HepG2 (cell line): ENCODE data around the gene AZU1. TPM values are rescaled to one million over a fixed set of nuclear protein-coding genes. Genes with fewer than 3 reads are reported as not detected.

Source experiments
- ATAC-seq: fragments of 200-7000 bp; cut with Tn5 transposase; 3 replicates; pipeline ENCODE4 v1.9.1; 2020; ENCODE audit warnings: mild to moderate bottlenecking, moderate library complexity
- BruUV-seq: library from RNA; stranded (reverse); fragments of 400-500 nt; replicated peaks from 2 replicates; lab custom pipeline; 2021; lab: Mats Ljungman, UMichigan
- CTCF ChIA-PET: fragments of 300-600 bp; formaldehyde crosslinking; extraction: SDS; loops from one replicate; lab custom pipeline; 2021; ENCODE audit warnings: low total read pairs, inconsistent platforms, low intra/inter-chr PET ratio; lab: Yijun Ruan, JAX
- POLR2A ChIA-PET: fragments of 350-600 bp; sonication (Branson Sonifier 250); formaldehyde crosslinking; loops from one replicate; lab custom pipeline; 2020; ENCODE audit warnings: antibody characterized with exemption, inconsistent platforms; lab: Yijun Ruan, JAX
- DNase-seq: peaks from one replicate; pipeline ENCODE4 v3.0.0-alpha.2; 2015; ENCODE audit warnings: low spot score
- FAIRE-seq: peaks from 3 replicates; lab custom pipeline; 2011; peaks lifted over from hg19 to GRCh38; lab: Jason Lieb, UNC
- H2AFZ ChIP-seq: one replicate; pipeline ENCODE4 v1.6.1; 2011; ENCODE audit warnings: low read length, inconsistent platforms
- H3K27ac ChIP-seq: fragments of 300-600 bp; 3 replicates; pipeline ENCODE4 v1.8.0; 2011; ENCODE audit warnings: mixed run types, mild to moderate bottlenecking, mixed read lengths, low read length, inconsistent platforms; ENCODE audit not compliant: insufficient read depth; ENCODE audit errors: extremely low read length
- H3K27me3 ChIP-seq, 2 experiments: fragments of 200-600 bp in 1 of 2; 2 replicates in 1 of 2; 3 replicates in 1 of 2; pipeline versions ENCODE4 v1.6.0 to v1.8.0; 2011; ENCODE audit warnings: low read length in 2 of 2, mild to moderate bottlenecking in 2 of 2, moderate library complexity in 2 of 2, inconsistent platforms in 1 of 2; ENCODE audit not compliant: insufficient read depth in 2 of 2, control insufficient read depth in 1 of 2
- H3K36me3 ChIP-seq, 2 experiments: fragments of 200-600 bp in 1 of 2; replicated peaks in 1 of 2; 2 replicates in 1 of 2; 3 replicates in 1 of 2; pipeline versions ENCODE4 v1.5.1 to v1.8.0; 2011; ENCODE audit warnings: low read length in 2 of 2, inconsistent platforms in 1 of 2; ENCODE audit not compliant: insufficient read depth in 2 of 2, control insufficient read depth in 1 of 2
- H3K4me1 ChIP-seq: 2 replicates; pipeline ENCODE4 v1.5.1; 2012; ENCODE audit warnings: low read length, inconsistent platforms; ENCODE audit not compliant: insufficient read depth
- H3K4me2 ChIP-seq: 2 replicates; pipeline ENCODE4 v1.6.0; 2011; ENCODE audit warnings: low read depth, low read length, inconsistent platforms
- H3K4me3 ChIP-seq, 3 experiments: fragments of 200-600 bp in 1 of 3; sonication (generic), shearing (Covaris generic) in 1 of 3; replicated peaks in 1 of 3; 2 replicates each; pipeline ENCODE4 v1.5.1; 2011 to 2016; ENCODE audit warnings: low read length in 3 of 3, inconsistent platforms in 2 of 3, low read depth in 2 of 3, mild to moderate bottlenecking in 2 of 3, control low read depth in 1 of 3, mixed read lengths in 1 of 3; ENCODE audit not compliant: insufficient read depth in 1 of 3
- H3K79me2 ChIP-seq: one replicate; pipeline ENCODE4 v1.6.1; 2011; ENCODE audit warnings: low read length, inconsistent platforms; ENCODE audit not compliant: insufficient read depth
- H3K9ac ChIP-seq: 2 replicates; pipeline ENCODE4 v1.6.0; 2011; ENCODE audit warnings: mild to moderate bottlenecking, low read depth, low read length, inconsistent platforms; ENCODE audit not compliant: insufficient read depth
- H3K9me3 ChIP-seq: 2 replicates; pipeline ENCODE4 v1.5.1; 2012; ENCODE audit warnings: mild to moderate bottlenecking, low read length
- H4K20me1 ChIP-seq: 2 replicates; pipeline ENCODE4 v1.6.0; 2011; ENCODE audit warnings: inconsistent platforms, mild to moderate bottlenecking, low read length, moderate library complexity; ENCODE audit not compliant: insufficient read depth
- ARID2 ChIP-seq: sonication (generic); formaldehyde crosslinking; IDR thresholded peaks from 2 replicates; pipeline ENCODE4 v1.8.1; 2022; ENCODE audit warnings: mild to moderate bottlenecking, missing genetic modification reagents, borderline replicate concordance
- BRD4 ChIP-seq: sonication (generic); formaldehyde crosslinking; IDR thresholded peaks from 2 replicates; pipeline ENCODE4 v1.4.0; 2020; ENCODE audit warnings: missing genetic modification reagents
- CHCHD3 ChIP-seq: sonication (generic); formaldehyde crosslinking; IDR thresholded peaks from 2 replicates; pipeline ENCODE4 v1.8.0; 2022; ENCODE audit warnings: mild to moderate bottlenecking, missing genetic modification reagents, moderate library complexity
- GTF2F1 ChIP-seq: fragments of 150-350 bp; IDR thresholded peaks from 2 replicates; pipeline ENCODE4 v1.6.1; 2014; ENCODE audit warnings: low read length
- HDAC2 ChIP-seq: sonication (generic); formaldehyde crosslinking; IDR thresholded peaks from 2 replicates; pipeline ENCODE4 v1.4.0; 2020; ENCODE audit warnings: missing genetic modification reagents
- HOXA3 ChIP-seq: sonication (generic); formaldehyde crosslinking; IDR thresholded peaks from 2 replicates; pipeline ENCODE4 v1.5.0; 2020; ENCODE audit warnings: missing genetic modification reagents
- JARID2 ChIP-seq: sonication (generic); formaldehyde crosslinking; IDR thresholded peaks from 2 replicates; pipeline ENCODE4 v1.8.1; 2023; ENCODE audit warnings: missing genetic modification reagents, inconsistent platforms; ENCODE audit not compliant: insufficient replicate concordance
- NONO ChIP-seq, 2 experiments: fragments of 450-650 bp in 1 of 2; sonication (generic) in 1 of 2; formaldehyde crosslinking in 1 of 2; IDR thresholded peaks in 1 of 2; conservative IDR thresholded peaks in 1 of 2; 2 replicates each; pipeline versions ENCODE4 v1.6.1 to v1.8.0; 2017 to 2022; ENCODE audit warnings: mild to moderate bottlenecking in 1 of 2, missing genetic modification reagents in 1 of 2, moderate library complexity in 1 of 2
- PHF8 ChIP-seq: sonication (generic); formaldehyde crosslinking; IDR thresholded peaks from 2 replicates; pipeline ENCODE4 v1.5.0; 2020; ENCODE audit warnings: missing genetic modification reagents
- RFX1 ChIP-seq: fragments of 450-650 bp; IDR thresholded peaks from 2 replicates; pipeline ENCODE4 v1.6.1; 2017
- RFXAP ChIP-seq: sonication (generic); formaldehyde crosslinking; IDR thresholded peaks from 2 replicates; pipeline ENCODE4 v1.4.0; 2020; ENCODE audit warnings: missing genetic modification reagents, borderline replicate concordance
- TCF7L2 ChIP-seq: IDR thresholded peaks from 2 replicates; pipeline ENCODE4 v1.6.1; 2011; ENCODE audit warnings: mild to moderate bottlenecking, low read depth, low read length, moderate library complexity
- TEAD2 ChIP-seq: sonication (generic); formaldehyde crosslinking; IDR thresholded peaks from 2 replicates; pipeline ENCODE4 v1.9.0; 2021; ENCODE audit warnings: missing genetic modification reagents
- XRCC5 ChIP-seq: fragments of 200-400 bp; formaldehyde crosslinking; optimal IDR thresholded peaks from 2 replicates; pipeline ENCODE3; 2017; ENCODE audit warnings: mild to moderate bottlenecking, low read length
- ZFX ChIP-seq: sonication (generic); formaldehyde crosslinking; IDR thresholded peaks from 2 replicates; pipeline ENCODE4 v1.4.0; 2020; ENCODE audit warnings: mild to moderate bottlenecking, low read depth, missing genetic modification reagents, moderate library complexity
- ZNF33B ChIP-seq: sonication (generic); formaldehyde crosslinking; IDR thresholded peaks from 2 replicates; pipeline ENCODE4 v1.5.1; 2020; ENCODE audit warnings: mild to moderate bottlenecking, missing genetic modification reagents
- WGBS: methylation state at CpG from one replicate; pipeline ENCODE4 v1.1.6; 2017; ENCODE audit warnings: low lambda C conversion rate; 5-methylcytosine and 5-hydroxymethylcytosine counted together
- in situ Hi-C: cut with HindIII; loops from 2 replicates; pipeline ENCODE4 v1.10.0; 2017; ENCODE audit warnings: low pct_unique_long_range_greater_than_20kb; ENCODE audit not compliant: extremely low pct_ligation_motif_present
- intact Hi-C: fragments of 100-400 bp; cut with micrococcal nuclease; formaldehyde crosslinking; loops from one replicate; pipeline ENCODE4 v1.10.0; 2022; ENCODE audit not compliant: unreplicated experiment
- polyA plus RNA-seq, 8 experiments: library from polyadenylated mRNA; depleted of rRNA in 3 of 8; stranded (reverse) in 7 of 8; unstranded in 1 of 8; fragments of >200 nt; fragmentation: Illumina TruSeq in 4 of 8; extraction: Trizol in 4 of 8; gene quantifications; 2 replicates each; pipeline versions ENCODE4 v1.2.1 to v1.2.3, GENCODE V29; 2011 to 2016; ENCODE audit warnings: low read depth in 4 of 8, missing spikeins in 1 of 8, mixed read lengths in 1 of 8; ENCODE audit not compliant: insufficient read depth in 1 of 8
- total RNA-seq, 5 experiments: library from RNA; depleted of rRNA; stranded (reverse); fragments of >200 nt; fragmentation: Illumina TruSeq; extraction: Trizol; gene quantifications; 2 replicates each; pipeline ENCODE4 v1.2.3, GENCODE V29; 2016; ENCODE audit warnings: low read depth in 1 of 5
- TF ChIP-seq, protein P1 (sequence below): IDR thresholded peaks from 2 replicates; pipeline ENCODE4 v1.6.1; 2016
- TF ChIP-seq, protein P2 (sequence below): sonication (generic); formaldehyde crosslinking; IDR thresholded peaks from 2 replicates; pipeline ENCODE4 v1.5.1; 2020; ENCODE audit warnings: missing genetic modification reagents, mild to moderate bottlenecking, borderline replicate concordance
- TF ChIP-seq, protein P3 (sequence below): sonication (generic); IDR thresholded peaks from 2 replicates; pipeline ENCODE4 v1.6.1; 2016; ENCODE audit warnings: low read depth, borderline replicate concordance

The AZU1 gene
- total and polyA plus RNA-seq, 2 of the 13 experiments (the other 11 are each of a cell fraction or from before 2014, with no cell fraction given), result not detected

DNA sequence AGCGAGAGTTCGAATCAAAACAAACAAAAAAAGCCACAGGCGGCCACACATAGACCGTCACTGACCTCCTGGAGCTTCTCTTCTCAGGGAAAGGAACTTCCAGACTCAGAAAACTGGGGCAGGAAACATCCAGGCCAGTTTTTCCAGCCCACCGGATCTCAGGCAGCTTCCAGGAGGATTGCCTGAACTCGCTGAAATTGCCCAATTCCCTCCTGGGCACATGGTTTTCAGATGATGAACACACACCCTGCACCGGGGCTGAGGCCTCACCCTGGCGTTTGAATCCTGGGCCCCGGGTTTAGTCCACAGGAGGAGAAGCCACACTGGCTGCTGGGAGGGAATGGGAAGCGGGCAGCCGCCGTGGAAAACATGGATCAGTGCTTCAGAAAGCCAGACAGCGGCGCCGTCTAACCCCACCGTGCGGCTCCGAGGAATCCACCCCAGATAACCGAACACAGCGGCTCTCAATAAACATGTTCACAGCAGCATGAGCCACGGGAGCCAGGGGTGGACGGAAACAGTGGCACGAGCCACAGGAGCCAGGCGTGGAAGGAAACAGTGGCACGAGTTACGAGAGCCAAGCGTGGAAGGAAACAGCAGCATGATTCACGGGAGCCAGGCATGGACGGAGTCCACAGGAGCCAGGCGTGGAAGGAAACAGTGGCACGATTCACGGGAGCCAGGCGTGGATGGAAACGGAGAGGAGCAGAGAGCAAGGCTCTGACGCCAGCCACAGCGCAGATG lies 48.6 kb upstream of the AZU1 start:
- Histone ChIP-seq H3K79me2 (peaks cover 5% of the 10 kb centered on the region), H3K4me2 (peak overlapping the region; percentile 34), H4K20me1 (no peaks in the 10 kb centered on the region), H3K4me3 (peak overlapping the region in 1 of 3 experiments; percentile 20; a peak in 1 of 6 replicates), H3K27me3 (no peaks in the 10 kb centered on the region), H3K9ac (peak overlapping the region; percentile 45), H3K36me3 (no peaks in the 10 kb centered on the region), H2AFZ (no peak overlapping the region), H3K4me1 (peaks cover 49% of the 10 kb centered on the region), H3K9me3 (no peaks in the 10 kb centered on the region), H3K27ac (peak overlapping the region; percentile 27)
- no TSS peak for BruUV-seq
- ATAC-seq (peak; percentile 41), DNase-seq (peak; percentile 81), FAIRE-seq (peak; percentile 83)
- in situ Hi-C loops, result no loop called here
- ChIA-PET POLR2A (interaction anchor here (0.6 to 0.9 kb wide), 2 partner anchors 20 to 175 kb away, joined by 3 to 4 read pairs; no protein-coding TSS in a partner anchor), CTCF (no interaction called here)
- 46% methylated on average over 28 of the region's 36 CpGs for WGBS
- intact Hi-C loops, result no loop called here
- peak; percentile 89 for TF ChIP-seq HOXA3 (CRISPR knock-in tag)
- TF ChIP-seq ZFX (CRISPR knock-in tag), result peak; percentile 80
- no peak for TF ChIP-seq NONO (IDR thresholded peaks at IDR 0.05)
- 0 out of 2 replicates have a peak, but pooled peaks have one; percentile 37 for TF ChIP-seq NONO (CRISPR knock-in tag; conservative IDR thresholded peaks at IDR 0.05)
- TF ChIP-seq BRD4, result no peak
- 0 out of 2 replicates have a peak, but pooled peaks have one; percentile 65 for TF ChIP-seq RFXAP
- no peak for TF ChIP-seq RFX1
- no peak for TF ChIP-seq GTF2F1
- peak; percentile 80; the same call in 1 of the 2 replicates for TF ChIP-seq HDAC2 (CRISPR knock-in tag)
- peak; percentile 55 for TF ChIP-seq PHF8 (CRISPR knock-in tag)
- TF ChIP-seq, protein P1, sequence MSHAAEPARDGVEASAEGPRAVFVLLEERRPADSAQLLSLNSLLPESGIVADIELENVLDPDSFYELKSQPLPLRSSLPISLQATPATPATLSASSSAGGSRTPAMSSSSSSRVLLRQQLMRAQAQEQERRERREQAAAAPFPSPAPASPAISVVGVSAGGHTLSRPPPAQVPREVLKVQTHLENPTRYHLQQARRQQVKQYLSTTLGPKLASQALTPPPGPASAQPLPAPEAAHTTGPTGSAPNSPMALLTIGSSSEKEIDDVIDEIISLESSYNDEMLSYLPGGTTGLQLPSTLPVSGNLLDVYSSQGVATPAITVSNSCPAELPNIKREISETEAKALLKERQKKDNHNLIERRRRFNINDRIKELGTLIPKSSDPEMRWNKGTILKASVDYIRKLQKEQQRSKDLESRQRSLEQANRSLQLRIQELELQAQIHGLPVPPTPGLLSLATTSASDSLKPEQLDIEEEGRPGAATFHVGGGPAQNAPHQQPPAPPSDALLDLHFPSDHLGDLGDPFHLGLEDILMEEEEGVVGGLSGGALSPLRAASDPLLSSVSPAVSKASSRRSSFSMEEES (CRISPR knock-in tag), result peak; percentile 92
- TF ChIP-seq TCF7L2, result no peak
- 0 out of 2 replicates have a peak, but pooled peaks have one; percentile 63 for TF ChIP-seq ARID2 (CRISPR knock-in tag)
- no peak for TF ChIP-seq XRCC5
- TF ChIP-seq, protein P2, sequence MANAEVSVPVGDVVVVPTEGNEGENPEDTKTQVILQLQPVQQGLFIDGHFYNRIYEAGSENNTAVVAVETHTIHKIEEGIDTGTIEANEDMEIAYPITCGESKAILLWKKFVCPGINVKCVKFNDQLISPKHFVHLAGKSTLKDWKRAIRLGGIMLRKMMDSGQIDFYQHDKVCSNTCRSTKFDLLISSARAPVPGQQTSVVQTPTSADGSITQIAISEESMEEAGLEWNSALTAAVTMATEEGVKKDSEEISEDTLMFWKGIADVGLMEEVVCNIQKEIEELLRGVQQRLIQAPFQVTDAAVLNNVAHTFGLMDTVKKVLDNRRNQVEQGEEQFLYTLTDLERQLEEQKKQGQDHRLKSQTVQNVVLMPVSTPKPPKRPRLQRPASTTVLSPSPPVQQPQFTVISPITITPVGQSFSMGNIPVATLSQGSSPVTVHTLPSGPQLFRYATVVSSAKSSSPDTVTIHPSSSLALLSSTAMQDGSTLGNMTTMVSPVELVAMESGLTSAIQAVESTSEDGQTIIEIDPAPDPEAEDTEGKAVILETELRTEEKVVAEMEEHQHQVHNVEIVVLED (CRISPR knock-in tag), result no peak
- no peak for TF ChIP-seq CHCHD3 (CRISPR knock-in tag)
- TF ChIP-seq TEAD2 (CRISPR knock-in tag), result peak; percentile 53; the same call in 1 of the 2 replicates
- TF ChIP-seq ZNF33B (CRISPR knock-in tag), result no peak
- TF ChIP-seq, protein P3, sequence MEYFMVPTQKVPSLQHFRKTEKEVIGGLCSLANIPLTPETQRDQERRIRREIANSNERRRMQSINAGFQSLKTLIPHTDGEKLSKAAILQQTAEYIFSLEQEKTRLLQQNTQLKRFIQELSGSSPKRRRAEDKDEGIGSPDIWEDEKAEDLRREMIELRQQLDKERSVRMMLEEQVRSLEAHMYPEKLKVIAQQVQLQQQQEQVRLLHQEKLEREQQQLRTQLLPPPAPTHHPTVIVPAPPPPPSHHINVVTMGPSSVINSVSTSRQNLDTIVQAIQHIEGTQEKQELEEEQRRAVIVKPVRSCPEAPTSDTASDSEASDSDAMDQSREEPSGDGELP, result peak; percentile 78; the same call in 1 of the 2 replicates
- no peak for TF ChIP-seq JARID2 (CRISPR knock-in tag)
